Measurements from ENCODE around the gene MSANTD1. TPM values are rescaled to one million over a fixed set of nuclear protein-coding genes. Genes with fewer than 3 reads are reported as not detected.

Gene MSANTD1
- total RNA-seq = 0.44 and 0.83 TPM in 2 replicates

GRCh38 chr4:3248811-3249661, at the start of gene MSANTD1:
MSANTD1 (plus strand) TSS chr4:3249159; CDS start chr4:3249223, 64 bp downstream.

GRCh38 chr4:3292571-3293400, 43.8 kb downstream of the MSANTD1 start, which contains the start of gene RGS12:
RGS12 (plus strand) TSS chr4:3293021; CDS start chr4:3316171, 23,150 bp downstream.

Other genes with a start within 250 kb of the MSANTD1 start
- not detected in 2 replicates for gene HTT-AS, start 174.6 kb upstream of the MSANTD1 start, total RNA-seq
- gene HTT, start 174.5 kb upstream of the MSANTD1 start, total RNA-seq = 44.8 and 56.1 TPM in 2 replicates
- 22.3 and 23.3 TPM in 2 replicates for gene RGS12, start 43.9 kb downstream of the MSANTD1 start, total RNA-seq
- gene HGFAC, start 192.8 kb downstream of the MSANTD1 start, total RNA-seq = 0.66 TPM in 1 of 2 replicates, not detected in the other
- gene DOK7, start 214.1 kb downstream of the MSANTD1 start, total RNA-seq = 0.17 TPM in 1 of 2 replicates, not detected in the other

Measured in smooth muscle cell of trachea (primary cell).